HepG2 (cell line): ENCODE measurements around the gene PFDN5. TPM values are rescaled to one million over a fixed set of nuclear protein-coding genes. Genes with fewer than 3 reads are reported as not detected.
A peak's percentile ranks its signal among the peaks of the same experiment; 100 is the strongest.

Source experiments
- KLF12 ChIP-seq: sonication (generic); formaldehyde crosslinking; IDR thresholded peaks from 2 replicates; pipeline ENCODE4 v1.4.0; 2020; ENCODE audit warnings: missing genetic modification reagents, borderline replicate concordance
- MATR3 ChIP-seq: sonication (generic); formaldehyde crosslinking; IDR thresholded peaks from 2 replicates; pipeline ENCODE4 v1.4.0; 2020; ENCODE audit warnings: missing genetic modification reagents
- MYNN ChIP-seq: sonication (generic); formaldehyde crosslinking; IDR thresholded peaks from 2 replicates; pipeline ENCODE4 v1.4.0; 2020; ENCODE audit warnings: mild to moderate bottlenecking, low read depth, missing genetic modification reagents
- NCOA2 ChIP-seq: sonication (generic); formaldehyde crosslinking; IDR thresholded peaks from 2 replicates; pipeline ENCODE4 v1.8.0; 2022; ENCODE audit warnings: inconsistent platforms
- NFE2L1 ChIP-seq: sonication (generic); formaldehyde crosslinking; IDR thresholded peaks from 2 replicates; pipeline ENCODE4 v1.4.0; 2020; ENCODE audit warnings: missing genetic modification reagents, mild to moderate bottlenecking, borderline replicate concordance
- TEAD3 ChIP-seq: optimal IDR thresholded peaks from 2 replicates; pipeline ENCODE3; 2016; ENCODE audit warnings: borderline replicate concordance
- ZBTB42 ChIP-seq: sonication (generic); formaldehyde crosslinking; IDR thresholded peaks from 2 replicates; pipeline ENCODE4 v1.5.0; 2020; ENCODE audit warnings: mild to moderate bottlenecking, missing genetic modification reagents
- ZFP41 ChIP-seq: sonication (generic); formaldehyde crosslinking; IDR thresholded peaks from 2 replicates; pipeline ENCODE4 v1.4.0; 2020; ENCODE audit warnings: mild to moderate bottlenecking, missing genetic modification reagents, borderline replicate concordance
- ZNF33A ChIP-seq: sonication (generic); formaldehyde crosslinking; IDR thresholded peaks from 2 replicates; pipeline ENCODE4 v1.5.1; 2020; ENCODE audit warnings: missing genetic modification reagents, mild to moderate bottlenecking, moderate library complexity, borderline replicate concordance
- ZSCAN20 ChIP-seq: sonication (generic); formaldehyde crosslinking; IDR thresholded peaks from 2 replicates; pipeline ENCODE4 v1.4.0; 2020; ENCODE audit warnings: missing genetic modification reagents, mild to moderate bottlenecking, borderline replicate concordance
- polyA plus RNA-seq, 8 experiments: library from polyadenylated mRNA; depleted of rRNA in 3 of 8; stranded (reverse) in 7 of 8; unstranded in 1 of 8; fragments of >200 nt; fragmentation: Illumina TruSeq in 4 of 8; extraction: Trizol in 4 of 8; gene quantifications; 2 replicates each; pipeline versions ENCODE4 v1.2.1 to v1.2.3, GENCODE V29; 2011 to 2016; ENCODE audit warnings: low read depth in 4 of 8, missing spikeins in 1 of 8, mixed read lengths in 1 of 8; ENCODE audit not compliant: insufficient read depth in 1 of 8
- total RNA-seq, 5 experiments: library from RNA; depleted of rRNA; stranded (reverse); fragments of >200 nt; fragmentation: Illumina TruSeq; extraction: Trizol; gene quantifications; 2 replicates each; pipeline ENCODE4 v1.2.3, GENCODE V29; 2016; ENCODE audit warnings: low read depth in 1 of 5
- TF ChIP-seq, protein P1 (sequence below): sonication (generic); formaldehyde crosslinking; IDR thresholded peaks from 2 replicates; pipeline ENCODE4 v1.4.0; 2020; ENCODE audit warnings: low read depth, missing genetic modification reagents
- TF ChIP-seq, protein P2 (sequence below): conservative IDR thresholded peaks from 2 replicates; pipeline ENCODE4 v1.6.1; 2018; ENCODE audit warnings: missing genetic modification reagents
- TF ChIP-seq, protein P3 (sequence below), 2 experiments: fragments of 450-650 bp in 1 of 2; sonication (generic) in 1 of 2; formaldehyde crosslinking in 1 of 2; IDR thresholded peaks; 2 replicates each; pipeline versions ENCODE4 v1.6.1 to v1.8.0; 2016 to 2022; ENCODE audit warnings: antibody characterized with exemption in 1 of 2, mild to moderate bottlenecking in 1 of 2, missing genetic modification reagents in 1 of 2

Gene PFDN5
- total and polyA plus RNA-seq, 2 of the 13 experiments (the other 11 are each of a cell fraction or from before 2014, with no cell fraction given): 449 to 462 TPM

DNA sequence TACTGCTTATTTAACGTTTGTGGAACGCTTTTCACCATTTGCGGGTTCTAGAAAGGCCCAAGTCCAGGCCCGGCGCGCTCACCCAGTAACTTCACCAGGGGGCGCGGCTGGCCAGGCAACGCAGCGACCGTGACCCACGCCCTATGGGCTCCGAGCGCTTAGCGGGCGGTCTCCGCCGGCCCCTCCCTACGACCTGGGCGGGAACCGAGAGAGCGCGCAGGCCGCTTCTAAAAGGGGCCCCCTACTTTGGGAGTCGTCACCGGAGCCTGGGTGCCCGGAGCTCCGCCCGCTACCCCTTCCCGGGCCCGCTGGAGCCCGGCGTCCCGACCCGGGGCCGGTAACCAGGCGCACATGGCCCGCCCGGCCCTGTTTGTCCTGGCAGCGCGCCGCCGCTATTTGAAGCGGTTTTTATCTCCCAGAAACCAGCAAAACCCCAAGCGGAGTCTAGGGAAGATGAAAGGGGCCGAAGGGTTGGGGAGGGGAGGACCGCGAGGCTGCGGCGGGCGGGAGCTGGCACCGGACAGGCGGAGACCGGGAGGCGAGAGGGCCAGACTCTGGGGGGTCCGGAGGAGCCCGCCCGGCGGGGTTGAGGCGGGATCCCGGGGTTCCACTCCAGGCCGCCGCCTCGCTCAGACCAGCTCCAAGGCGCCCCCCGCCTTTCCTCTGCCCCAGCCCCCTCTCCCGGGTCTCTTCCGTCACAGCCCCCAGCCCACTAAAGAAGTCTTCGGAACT lies 29.6 kb downstream of the PFDN5 start (continued):
- TF ChIP-seq, protein P1, sequence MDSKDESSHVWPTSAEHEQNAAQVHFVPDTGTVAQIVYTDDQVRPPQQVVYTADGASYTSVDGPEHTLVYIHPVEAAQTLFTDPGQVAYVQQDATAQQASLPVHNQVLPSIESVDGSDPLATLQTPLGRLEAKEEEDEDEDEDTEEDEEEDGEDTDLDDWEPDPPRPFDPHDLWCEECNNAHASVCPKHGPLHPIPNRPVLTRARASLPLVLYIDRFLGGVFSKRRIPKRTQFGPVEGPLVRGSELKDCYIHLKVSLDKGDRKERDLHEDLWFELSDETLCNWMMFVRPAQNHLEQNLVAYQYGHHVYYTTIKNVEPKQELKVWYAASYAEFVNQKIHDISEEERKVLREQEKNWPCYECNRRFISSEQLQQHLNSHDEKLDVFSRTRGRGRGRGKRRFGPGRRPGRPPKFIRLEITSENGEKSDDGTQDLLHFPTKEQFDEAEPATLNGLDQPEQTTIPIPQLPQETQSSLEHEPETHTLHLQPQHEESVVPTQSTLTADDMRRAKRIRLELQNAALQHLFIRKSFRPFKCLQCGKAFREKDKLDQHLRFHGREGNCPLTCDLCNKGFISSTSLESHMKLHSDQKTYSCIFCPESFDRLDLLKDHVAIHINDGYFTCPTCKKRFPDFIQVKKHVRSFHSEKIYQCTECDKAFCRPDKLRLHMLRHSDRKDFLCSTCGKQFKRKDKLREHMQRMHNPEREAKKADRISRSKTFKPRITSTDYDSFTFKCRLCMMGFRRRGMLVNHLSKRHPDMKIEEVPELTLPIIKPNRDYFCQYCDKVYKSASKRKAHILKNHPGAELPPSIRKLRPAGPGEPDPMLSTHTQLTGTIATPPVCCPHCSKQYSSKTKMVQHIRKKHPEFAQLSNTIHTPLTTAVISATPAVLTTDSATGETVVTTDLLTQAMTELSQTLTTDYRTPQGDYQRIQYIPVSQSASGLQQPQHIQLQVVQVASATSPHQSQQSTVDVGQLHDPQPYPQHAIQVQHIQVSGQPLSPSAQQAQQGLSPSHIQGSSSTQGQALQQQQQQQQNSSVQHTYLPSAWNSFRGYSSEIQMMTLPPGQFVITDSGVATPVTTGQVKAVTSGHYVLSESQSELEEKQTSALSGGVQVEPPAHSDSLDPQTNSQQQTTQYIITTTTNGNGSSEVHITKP (CRISPR knock-in tag): peak; percentile 58; the same call in 1 of the 2 replicates
- no peak for TF ChIP-seq TEAD3 (CRISPR knock-in tag)
- TF ChIP-seq ZBTB42 (CRISPR knock-in tag): 0 out of 2 replicates have a peak, but pooled peaks have one; percentile 66
- TF ChIP-seq NCOA2 (CRISPR knock-in tag): 0 out of 2 replicates have a peak, but pooled peaks have one; percentile 21
- TF ChIP-seq, protein P2, sequence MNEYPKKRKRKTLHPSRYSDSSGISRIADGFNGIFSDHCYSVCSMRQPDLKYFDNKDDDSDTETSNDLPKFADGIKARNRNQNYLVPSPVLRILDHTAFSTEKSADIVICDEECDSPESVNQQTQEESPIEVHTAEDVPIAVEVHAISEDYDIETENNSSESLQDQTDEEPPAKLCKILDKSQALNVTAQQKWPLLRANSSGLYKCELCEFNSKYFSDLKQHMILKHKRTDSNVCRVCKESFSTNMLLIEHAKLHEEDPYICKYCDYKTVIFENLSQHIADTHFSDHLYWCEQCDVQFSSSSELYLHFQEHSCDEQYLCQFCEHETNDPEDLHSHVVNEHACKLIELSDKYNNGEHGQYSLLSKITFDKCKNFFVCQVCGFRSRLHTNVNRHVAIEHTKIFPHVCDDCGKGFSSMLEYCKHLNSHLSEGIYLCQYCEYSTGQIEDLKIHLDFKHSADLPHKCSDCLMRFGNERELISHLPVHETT (CRISPR knock-in tag): peak; percentile 93
- peak; percentile 90; the same call in 1 of the 2 replicates for TF ChIP-seq KLF12 (CRISPR knock-in tag)
- TF ChIP-seq MATR3 (CRISPR knock-in tag): no peak
- TF ChIP-seq MYNN (CRISPR knock-in tag): 0 out of 2 replicates have a peak, but pooled peaks have one; percentile 84
- TF ChIP-seq NFE2L1 (CRISPR knock-in tag): no peak
- TF ChIP-seq ZFP41: peak; percentile 34; the same call in 1 of the 2 replicates
- TF ChIP-seq, protein P3, sequence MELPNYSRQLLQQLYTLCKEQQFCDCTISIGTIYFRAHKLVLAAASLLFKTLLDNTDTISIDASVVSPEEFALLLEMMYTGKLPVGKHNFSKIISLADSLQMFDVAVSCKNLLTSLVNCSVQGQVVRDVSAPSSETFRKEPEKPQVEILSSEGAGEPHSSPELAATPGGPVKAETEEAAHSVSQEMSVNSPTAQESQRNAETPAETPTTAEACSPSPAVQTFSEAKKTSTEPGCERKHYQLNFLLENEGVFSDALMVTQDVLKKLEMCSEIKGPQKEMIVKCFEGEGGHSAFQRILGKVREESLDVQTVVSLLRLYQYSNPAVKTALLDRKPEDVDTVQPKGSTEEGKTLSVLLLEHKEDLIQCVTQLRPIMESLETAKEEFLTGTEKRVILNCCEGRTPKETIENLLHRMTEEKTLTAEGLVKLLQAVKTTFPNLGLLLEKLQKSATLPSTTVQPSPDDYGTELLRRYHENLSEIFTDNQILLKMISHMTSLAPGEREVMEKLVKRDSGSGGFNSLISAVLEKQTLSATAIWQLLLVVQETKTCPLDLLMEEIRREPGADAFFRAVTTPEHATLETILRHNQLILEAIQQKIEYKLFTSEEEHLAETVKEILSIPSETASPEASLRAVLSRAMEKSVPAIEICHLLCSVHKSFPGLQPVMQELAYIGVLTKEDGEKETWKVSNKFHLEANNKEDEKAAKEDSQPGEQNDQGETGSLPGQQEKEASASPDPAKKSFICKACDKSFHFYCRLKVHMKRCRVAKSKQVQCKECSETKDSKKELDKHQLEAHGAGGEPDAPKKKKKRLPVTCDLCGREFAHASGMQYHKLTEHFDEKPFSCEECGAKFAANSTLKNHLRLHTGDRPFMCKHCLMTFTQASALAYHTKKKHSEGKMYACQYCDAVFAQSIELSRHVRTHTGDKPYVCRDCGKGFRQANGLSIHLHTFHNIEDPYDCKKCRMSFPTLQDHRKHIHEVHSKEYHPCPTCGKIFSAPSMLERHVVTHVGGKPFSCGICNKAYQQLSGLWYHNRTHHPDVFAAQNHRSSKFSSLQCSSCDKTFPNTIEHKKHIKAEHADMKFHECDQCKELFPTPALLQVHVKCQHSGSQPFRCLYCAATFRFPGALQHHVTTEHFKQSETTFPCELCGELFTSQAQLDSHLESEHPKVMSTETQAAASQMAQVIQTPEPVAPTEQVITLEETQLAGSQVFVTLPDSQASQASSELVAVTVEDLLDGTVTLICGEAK (IDR thresholded peaks at IDR 0.05): no peak
- TF ChIP-seq, protein P3 (CRISPR knock-in tag; IDR thresholded peaks at IDR 0.05): peak; percentile 61; the same call in 1 of the 2 replicates
- TF ChIP-seq ZSCAN20 (CRISPR knock-in tag): no peak
- TF ChIP-seq ZNF33A (CRISPR knock-in tag): no peak; the same call in 1 of the 2 replicates
